NCI-H2107 treated with DMSO at 0.1 percent for 48 hours (cell line): ENCODE results near the gene LCE1D.

ENCODE experiments used
- DNase-seq: peaks from one replicate; lab custom pipeline; 2025; ENCODE audit not compliant: unreplicated experiment; lab: John Stamatoyannopoulos, UW

Gene LCE1D, protein sequence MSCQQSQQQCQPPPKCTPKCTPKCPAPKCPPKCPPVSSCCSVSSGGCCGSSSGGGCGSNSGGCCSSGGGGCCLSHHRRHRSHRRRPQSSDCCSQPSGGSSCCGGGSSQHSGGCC

DNA sequence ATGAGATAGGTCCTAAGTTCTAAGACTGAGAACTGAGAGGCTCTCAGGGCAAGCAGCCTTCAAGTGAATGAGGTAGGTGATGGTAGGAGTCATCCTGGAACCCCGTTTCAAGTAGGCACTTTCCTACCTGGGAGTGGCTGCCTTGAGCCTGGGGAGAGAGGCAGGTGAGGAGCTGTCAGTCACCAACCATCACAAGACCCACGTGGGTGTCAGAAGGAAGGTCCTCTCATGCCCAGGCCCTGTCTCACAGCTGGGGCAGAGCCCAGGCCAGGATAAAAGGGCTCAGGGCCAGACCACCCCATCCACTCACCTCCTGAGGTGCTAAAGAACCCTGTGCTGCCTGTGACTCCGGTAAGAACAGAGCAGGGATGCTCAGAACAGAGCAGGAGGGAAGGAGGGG, at the start of gene LCE1D:
Gene LCE1D (plus strand): TSS at position 301 of the 400 bp plus-strand sequence. CDS start 1,074 bp downstream, outside the sequence.
- DNase-seq: no peak

- DNase-seq: no peak
Observed at GRCh38 chr1:152747831-152748230, 48.7 kb upstream of the LCE1D start.

DNA sequence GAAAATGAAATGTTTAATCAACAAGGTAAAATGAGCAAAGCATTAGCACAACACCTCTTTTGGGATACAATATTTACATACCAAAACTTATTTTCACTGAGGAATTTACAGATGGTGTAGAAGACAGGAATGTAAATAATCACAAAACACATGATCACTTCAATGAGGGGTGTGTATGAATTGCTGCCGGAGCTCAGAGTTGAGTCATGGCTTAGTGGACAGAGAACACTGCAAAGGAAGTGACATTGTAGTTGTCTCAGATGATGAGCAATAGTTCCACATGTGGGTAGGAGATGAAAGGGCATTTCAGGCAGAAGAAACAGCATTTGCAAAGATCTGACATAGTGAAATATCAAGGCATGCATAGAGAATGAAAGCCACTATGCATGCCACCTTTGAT, 44.3 kb upstream of the LCE1D start:
- DNase-seq: no peak

DNA sequence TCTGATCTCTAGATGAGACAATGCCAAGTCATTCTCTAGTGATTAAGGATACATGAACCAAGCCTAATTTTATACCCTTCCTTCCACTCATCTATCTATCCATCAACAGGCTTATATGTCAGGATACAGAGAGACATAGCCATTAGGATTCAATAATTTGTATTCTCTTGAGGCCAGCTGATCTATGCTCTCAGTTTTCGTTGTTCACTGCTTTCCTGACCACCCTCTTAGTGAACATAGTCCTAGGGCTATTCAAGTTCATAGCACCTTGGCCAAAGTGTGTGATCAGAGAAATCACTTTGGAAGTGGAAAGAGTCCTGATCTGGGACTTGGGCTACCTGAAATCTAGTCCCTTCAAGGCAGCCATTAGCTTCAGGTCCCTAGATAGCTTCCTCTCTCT, 42.9 kb upstream of the LCE1D start:
- DNase-seq: no peak

DNA sequence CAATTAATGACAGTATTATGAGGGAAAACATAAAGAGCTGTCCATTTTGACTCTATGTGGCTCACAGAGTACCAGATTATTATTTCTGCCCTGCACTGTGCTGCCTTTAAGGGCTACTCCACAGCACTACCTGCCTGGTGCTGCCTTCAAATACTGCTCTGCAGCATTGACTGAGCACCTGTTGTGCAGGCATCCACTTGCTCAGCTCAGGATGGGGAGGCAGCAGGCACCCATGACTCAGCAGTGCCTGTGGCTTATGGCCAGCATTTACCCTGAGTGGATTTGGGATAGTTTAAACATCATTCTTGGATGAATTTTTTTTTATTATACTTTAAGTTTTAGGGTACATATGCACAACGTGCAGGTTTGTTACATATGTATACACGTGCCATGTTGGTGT, 39.6 kb upstream of the LCE1D start:
- no peak for DNase-seq

DNA sequence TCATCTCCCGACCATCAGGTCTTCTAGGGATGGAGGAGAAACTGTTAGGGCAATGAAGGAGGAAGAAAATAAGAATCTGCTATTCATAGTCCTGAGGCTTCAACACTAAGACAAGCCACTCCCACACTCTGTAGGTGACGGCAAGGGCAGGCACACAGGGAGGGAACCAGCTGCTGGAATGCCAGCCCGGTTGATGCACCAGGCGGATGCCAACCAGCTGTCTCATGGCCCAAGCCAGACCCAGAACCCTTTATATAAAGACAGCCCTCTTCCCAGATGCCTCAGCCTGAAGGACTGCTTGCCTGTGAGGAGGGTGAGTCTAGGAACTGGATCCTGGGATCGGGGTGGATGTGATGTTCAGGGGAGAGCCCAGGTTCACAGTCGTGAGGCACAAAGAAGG, 38.8 kb upstream of the LCE1D start, which contains the start of gene KPRP:
Gene KPRP (plus strand): TSS at position 279 of the 400 bp plus-strand sequence. CDS start 1,564 bp downstream, outside the sequence.
- DNase-seq: no peak

DNA sequence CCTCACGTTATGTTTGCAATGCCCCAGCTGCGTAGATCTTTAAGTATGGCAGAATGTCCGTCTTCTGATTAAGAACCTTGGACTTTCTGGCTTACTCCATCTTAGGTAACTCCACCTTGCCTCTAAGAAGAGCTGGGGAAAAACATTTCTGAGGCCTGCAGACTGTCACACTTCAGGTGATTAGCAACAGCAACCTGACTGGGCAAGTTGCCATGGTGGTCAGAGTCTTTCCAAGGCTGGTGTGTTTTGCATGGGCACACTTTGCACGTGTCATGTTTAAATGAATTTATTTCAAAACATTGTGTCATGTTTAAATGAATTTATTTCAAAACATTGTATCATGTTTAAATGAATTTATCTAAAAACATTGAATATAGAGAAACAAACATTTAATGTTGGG, 37.9 kb upstream of the LCE1D start:
- no peak for DNase-seq

GRCh38 chr1:152759453-152760173, 36.9 kb upstream of the LCE1D start:
- DNase-seq: no peak

- no peak for DNase-seq
Observed at GRCh38 chr1:152760551-152761190, 35.9 kb upstream of the LCE1D start.

DNA sequence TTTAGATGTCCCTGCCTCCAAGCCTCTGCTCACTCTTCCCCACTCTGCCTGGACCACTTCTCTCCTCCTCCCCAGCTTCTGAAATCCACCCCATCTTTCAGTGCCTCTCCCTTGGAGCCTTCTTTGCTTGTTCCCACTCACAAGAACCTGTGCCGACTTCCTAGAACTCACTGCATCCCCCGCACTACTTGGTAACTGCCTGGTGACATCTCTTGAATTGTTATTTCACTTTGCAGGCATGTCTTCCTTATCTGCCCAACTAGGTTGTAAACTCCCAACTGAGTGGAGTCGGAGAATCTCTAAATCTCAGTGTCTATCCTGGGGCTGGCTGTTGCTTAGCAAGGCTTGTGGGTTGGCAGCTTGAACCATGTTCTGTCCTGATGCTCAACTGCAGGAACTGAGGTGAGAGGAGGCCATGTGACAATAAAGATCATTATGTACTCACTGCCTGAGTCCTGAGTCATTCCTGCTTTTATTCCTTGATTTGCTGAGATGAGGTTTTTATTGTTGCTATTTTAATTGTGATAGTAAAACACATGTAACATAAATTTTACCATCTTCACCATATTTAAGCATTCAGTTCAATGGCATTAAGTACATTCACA, 34.8 kb upstream of the LCE1D start:
- DNase-seq: no peak

DNA sequence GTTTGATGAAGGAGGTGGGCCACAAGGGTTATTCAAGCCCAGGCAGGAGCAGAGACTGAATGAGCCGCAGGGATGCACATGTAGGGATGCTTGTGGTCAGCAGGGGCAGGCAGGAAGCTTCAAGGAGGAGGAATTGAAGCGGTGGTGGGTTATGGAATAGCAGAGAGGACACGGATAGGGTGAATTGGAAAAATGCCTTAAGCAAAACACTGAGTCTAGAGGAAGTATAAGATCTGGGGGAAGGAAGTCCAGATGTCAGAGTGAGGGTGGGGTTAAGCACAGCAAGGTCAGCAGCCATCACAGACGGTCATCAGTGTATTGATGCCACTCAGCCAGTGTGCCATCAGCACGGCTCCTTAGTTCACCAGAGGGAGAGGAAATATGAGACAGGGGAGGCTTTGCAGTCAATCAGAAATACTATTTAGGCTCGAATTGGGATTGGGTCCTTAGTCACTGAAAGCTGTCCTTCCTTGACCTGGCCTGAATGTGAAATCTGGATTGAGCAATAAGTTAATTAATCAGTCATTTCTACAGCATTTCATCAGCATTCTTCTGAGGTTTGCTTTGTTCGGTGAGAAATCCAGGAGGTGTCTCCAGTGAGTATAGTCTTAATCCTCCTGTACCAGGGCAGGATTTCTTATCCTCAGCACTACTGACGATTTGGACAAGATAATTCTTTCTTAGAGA, 27.5 kb upstream of the LCE1D start:
- DNase-seq: no peak

DNA sequence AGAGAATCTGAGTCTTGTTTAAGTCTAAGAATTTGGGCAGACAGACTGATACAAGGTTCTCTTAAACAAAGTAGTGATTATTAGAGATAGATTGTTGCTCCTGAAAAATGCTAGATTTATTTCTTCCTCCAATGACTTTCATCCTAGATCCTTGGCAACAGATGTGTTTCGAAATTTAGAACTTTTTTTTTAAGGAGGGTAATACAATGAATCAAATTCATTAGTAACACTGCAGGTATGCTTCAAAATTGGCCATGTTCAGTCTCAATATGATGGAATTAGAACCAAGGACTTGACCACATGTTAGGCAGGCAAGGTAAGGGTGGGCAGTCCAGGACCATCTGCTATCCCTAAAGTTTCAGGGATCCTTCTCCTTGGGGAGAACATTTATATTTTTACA, 26.1 kb upstream of the LCE1D start:
- no peak for DNase-seq

DNA sequence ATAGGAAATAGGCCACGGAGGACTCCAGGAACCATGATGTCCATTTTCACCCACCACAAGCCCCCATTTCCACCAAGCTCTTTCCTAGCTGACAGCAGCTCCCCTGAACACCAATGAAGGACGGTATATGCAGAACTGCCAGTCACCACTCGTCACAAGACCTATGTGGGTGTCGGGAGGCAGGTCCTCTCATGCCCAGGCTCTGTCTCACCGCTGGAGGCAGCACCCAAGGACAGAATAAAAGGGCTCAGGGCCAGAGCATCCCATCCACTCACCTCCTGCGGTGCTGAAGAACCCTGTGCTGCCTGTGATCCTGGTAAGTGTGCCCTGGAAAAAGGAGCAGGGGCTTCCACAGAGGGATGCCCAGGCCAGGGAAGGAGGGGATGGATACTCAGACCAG, 21.6 kb upstream of the LCE1D start, which contains the start of gene LCE1F:
Gene LCE1F (plus strand): TSS at position 266 of the 400 bp plus-strand sequence. CDS start 1,232 bp downstream, outside the sequence.
- DNase-seq: no peak

GRCh38 chr1:152776361-152776760, 20.2 kb upstream of the LCE1D start:
- no peak for DNase-seq

- DNase-seq: no peak
Observed at GRCh38 chr1:152777510-152778137, 18.9 kb upstream of the LCE1D start.

DNA sequence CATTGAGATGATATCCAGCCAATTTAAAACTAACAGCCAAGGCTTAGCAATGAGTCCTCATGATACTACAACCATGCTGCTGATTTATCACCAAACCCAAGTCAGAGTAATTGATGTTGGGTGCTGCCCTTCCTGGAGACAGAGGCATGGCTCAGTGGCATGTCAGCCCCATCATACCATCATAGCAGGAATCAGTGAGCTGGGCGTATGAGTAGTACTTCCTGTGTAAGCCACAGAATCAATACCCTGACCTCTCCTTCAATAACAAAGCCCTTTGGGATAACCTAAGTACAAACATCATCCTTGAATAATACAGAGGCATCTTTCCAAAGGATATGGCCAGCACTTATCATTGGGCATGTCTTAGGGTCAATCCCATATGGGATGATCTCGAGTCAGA, 13.4 kb upstream of the LCE1D start:
- DNase-seq: no peak

GRCh38 chr1:152786077-152786476, 10.4 kb upstream of the LCE1D start, which contains the start of gene LCE1E:
TSS of gene LCE1E (plus strand) at chr1:152786257. CDS start at chr1:152787300, 1,043 bp downstream.
- no peak for DNase-seq

DNA sequence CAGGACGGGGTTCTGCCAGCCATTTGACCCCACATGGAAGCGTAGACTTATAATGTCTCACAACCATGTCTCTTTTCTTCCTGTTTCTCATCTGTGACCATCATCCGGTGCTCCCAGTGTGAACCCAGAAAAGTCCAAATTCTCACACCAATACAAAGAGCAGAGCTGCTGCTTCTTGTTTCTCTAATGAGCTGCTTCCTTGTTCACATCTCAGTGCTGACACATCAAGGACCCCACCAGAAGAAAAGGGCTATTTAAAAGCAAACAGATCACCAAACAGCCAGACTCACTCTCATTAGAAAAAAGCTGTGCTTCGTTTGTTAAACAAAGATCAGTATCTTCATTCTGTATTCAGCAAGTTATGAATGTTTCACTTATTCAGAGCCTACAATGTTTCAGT, 835 bp upstream of the LCE1D start:
- no peak for DNase-seq

DNA sequence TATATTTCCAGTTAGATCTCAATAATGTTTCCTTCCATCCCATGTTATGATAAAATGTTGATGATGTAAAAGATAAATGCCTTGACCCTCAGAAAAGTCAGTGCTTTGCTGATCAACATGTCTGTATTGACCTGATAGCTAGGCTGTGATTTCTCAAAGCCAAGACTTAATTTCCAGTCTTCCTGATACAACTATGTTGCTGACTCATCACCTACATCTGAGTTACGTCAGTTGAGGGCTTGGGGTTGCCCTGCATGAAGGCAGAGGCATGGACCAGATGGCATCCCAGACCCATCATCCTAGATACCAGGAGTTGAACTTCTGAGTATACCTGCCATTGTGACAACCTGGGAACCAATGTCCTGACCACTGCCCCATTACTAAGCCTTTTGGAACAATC, 4.8 kb downstream of the LCE1D start:
- DNase-seq: no peak

DNA sequence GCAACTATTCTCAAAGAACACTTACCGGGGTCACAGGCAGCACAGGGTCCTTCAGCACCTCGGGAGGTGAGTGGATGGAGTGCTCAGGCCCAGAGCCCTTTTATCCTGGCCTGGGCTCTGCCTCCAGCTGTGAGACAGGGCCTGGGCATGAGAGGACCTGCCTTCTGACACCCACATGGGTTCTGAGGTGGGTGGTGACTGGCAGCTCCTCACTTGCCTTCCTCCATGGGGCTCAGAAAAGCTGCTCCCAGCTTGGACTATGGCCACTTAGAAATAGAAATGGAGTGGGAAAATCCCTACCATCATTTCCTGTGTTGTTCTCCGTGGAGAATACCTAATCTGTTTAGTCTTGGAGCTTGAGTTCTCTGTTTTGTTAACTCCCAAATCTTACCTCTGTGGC, 10.1 kb downstream of the LCE1D start, which contains the start of gene LCE1C:
Gene LCE1C (minus strand): TSS at position 76 of the 400 bp plus-strand sequence. CDS start 1,173 bp downstream, outside the sequence.
- DNase-seq: no peak

GRCh38 chr1:152811050-152811449, 14.5 kb downstream of the LCE1D start:
- no peak for DNase-seq
